ENCODE data around the gene SRD5A3.

- TF ChIP-seq POLR2AphosphoS5 (IDR thresholded peaks at IDR 0.05) (no peak), POLR2A (IDR thresholded peaks at IDR 0.05) (no peak)
- TF ChIP-seq, protein P1, sequence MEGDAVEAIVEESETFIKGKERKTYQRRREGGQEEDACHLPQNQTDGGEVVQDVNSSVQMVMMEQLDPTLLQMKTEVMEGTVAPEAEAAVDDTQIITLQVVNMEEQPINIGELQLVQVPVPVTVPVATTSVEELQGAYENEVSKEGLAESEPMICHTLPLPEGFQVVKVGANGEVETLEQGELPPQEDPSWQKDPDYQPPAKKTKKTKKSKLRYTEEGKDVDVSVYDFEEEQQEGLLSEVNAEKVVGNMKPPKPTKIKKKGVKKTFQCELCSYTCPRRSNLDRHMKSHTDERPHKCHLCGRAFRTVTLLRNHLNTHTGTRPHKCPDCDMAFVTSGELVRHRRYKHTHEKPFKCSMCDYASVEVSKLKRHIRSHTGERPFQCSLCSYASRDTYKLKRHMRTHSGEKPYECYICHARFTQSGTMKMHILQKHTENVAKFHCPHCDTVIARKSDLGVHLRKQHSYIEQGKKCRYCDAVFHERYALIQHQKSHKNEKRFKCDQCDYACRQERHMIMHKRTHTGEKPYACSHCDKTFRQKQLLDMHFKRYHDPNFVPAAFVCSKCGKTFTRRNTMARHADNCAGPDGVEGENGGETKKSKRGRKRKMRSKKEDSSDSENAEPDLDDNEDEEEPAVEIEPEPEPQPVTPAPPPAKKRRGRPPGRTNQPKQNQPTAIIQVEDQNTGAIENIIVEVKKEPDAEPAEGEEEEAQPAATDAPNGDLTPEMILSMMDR (IDR thresholded peaks at IDR 0.05) = no peak
These were observed 51.0 kb downstream of the SRD5A3 start for GRCh38 chr4:55397126-55397436.
